NT2/D1 (cell line): ENCODE results near the gene PLXNA1.

Experiments used
- DNase-seq: peaks from one replicate; pipeline ENCODE4 v3.0.0-alpha.2; 2011; ENCODE audit warnings: low read depth, low spot score
- H3K27me3 ChIP-seq: 2 replicates; pipeline ENCODE4 v1.6.0; 2011; ENCODE audit warnings: mild to moderate bottlenecking; ENCODE audit not compliant: insufficient read length, insufficient read depth
- H3K36me3 ChIP-seq: 2 replicates; pipeline ENCODE4 v1.6.1; 2011; ENCODE audit warnings: mild to moderate bottlenecking, low read length, mixed read lengths; ENCODE audit not compliant: insufficient read depth, insufficient read length
- H3K4me1 ChIP-seq: 2 replicates; pipeline ENCODE4 v1.5.1; 2011; ENCODE audit not compliant: insufficient read depth, insufficient read length
- H3K4me3 ChIP-seq: 2 replicates; pipeline ENCODE4 v1.5.1; 2011; ENCODE audit warnings: low read depth; ENCODE audit not compliant: insufficient read length
- H3K9ac ChIP-seq: 2 replicates; pipeline ENCODE4 v1.6.0; 2011; ENCODE audit warnings: low read depth; ENCODE audit not compliant: insufficient read length
- H3K9me3 ChIP-seq: 2 replicates; pipeline ENCODE4 v1.5.1; 2011; ENCODE audit warnings: mild to moderate bottlenecking, low read length; ENCODE audit not compliant: insufficient read depth
- SUZ12 ChIP-seq: IDR thresholded peaks from 2 replicates; pipeline ENCODE4 v1.6.1; 2011; ENCODE audit not compliant: insufficient read length, insufficient read depth; ENCODE audit errors: extremely low read depth
- YY1 ChIP-seq: IDR thresholded peaks from 2 replicates; pipeline ENCODE4 v1.6.1; 2011; ENCODE audit not compliant: insufficient read length, insufficient read depth
- ZNF274 ChIP-seq: IDR thresholded peaks from 2 replicates; pipeline ENCODE4 v1.6.1; 2011; ENCODE audit warnings: mild to moderate bottlenecking, low read depth, low read length

The PLXNA1 gene

DNA sequence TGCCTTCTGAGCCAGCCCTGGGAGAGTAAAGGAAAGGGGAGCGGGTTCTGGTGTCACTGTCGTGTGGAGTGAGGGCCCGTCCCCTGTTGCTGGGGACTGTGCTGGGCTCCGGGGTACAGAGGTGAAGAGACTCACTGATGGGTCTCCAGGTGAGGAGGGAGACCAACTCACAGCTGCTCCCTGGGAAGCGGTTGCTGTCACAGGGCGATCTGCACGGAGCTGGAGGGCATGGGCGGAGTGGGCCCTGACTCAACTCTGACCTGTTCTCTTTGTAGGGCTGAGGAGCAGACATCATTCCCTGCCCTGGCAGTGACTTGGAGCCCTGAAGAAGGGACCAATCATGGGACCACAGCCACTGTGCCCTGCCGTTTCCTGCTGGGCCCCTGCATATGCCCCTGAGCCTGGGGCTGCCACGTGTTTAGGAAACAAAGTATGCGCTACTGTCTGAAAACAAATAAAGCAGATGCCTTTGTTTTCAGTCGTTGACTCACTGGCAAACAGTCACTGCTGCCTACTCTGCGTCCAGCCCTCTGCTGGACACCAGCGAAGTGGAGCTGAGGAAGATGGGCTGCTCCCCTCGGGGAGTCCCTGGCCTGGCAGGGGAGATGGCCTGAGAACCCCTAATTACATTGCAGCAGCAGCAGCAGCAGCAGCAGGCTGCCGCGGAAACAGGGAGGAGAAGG lies 22.9 kb upstream of the PLXNA1 start:
- no peaks in the 10 kb centered on the region for H3K9me3 ChIP-seq
- H3K4me1 ChIP-seq = peaks cover 16% of the 10 kb centered on the region
- H3K36me3 ChIP-seq = no peaks in the 10 kb centered on the region
- TF ChIP-seq ZNF274 = no peak
- TF ChIP-seq SUZ12 = no peak
- TF ChIP-seq YY1 = no peak
- no peaks in the 10 kb centered on the region for H3K27me3 ChIP-seq
- no peak overlapping the region for H3K4me3 ChIP-seq
- DNase-seq = peak; percentile 47
- H3K9ac ChIP-seq = peak overlapping the region; percentile 52

DNA sequence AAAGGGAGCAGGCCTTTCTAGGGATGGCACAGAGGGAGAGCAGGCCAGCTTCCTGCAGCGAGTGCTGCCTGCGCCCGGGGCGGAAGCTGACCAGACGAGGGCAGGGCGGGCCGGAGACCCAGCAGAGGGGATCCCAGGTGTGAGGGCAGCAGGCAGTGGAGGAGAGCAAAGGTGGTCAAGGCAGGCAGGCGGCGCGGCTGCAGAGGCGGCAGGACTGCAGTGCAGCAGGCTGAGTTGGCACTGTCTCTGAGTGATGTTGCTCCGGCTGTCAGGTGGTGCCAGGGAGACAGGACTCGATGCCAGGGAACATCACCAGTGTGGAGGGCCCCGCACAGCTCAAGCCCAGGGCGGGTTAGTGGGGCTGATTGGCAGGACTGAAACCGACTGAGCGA lies 22.3 kb upstream of the PLXNA1 start:
- TF ChIP-seq SUZ12 = no peak
- no peak for TF ChIP-seq YY1
- DNase-seq = no peak
- Histone ChIP-seq H3K4me3 (no peak overlapping the region), H3K9me3 (no peaks in the 10 kb centered on the region), H3K27me3 (no peaks in the 10 kb centered on the region), H3K36me3 (no peaks in the 10 kb centered on the region), H3K9ac (peak overlapping the region; percentile 52), H3K4me1 (peaks cover 16% of the 10 kb centered on the region)

DNA sequence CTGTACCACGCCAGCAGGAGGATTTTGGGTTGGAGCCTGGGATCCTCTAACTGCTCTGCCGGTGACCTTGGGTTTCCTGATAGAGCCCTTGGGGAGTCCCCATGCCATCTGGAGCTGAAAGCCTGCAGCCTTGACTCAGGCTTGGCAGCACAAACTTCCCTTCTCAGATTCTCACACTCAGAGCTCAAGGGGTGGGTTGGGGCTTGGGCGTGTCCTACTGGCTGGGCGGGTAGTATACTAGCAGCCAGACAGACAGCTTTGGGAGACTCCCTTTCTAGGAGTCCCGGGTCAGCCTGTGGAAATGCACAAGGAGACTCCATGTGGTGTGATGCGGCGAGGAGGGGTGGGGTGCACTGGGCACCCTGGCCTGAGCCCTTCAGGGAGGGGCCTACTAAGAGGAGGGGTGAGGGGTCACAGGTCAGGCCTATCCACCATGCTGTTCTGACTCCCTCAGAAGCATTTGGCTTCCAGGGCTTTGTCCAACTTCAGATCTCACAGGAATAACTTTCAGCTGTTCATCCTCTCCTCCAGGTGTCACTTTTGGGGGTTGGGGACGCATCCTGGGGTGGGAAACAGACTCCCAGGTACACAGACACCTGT lies 21.6 kb upstream of the PLXNA1 start:
- no peak for TF ChIP-seq ZNF274
- TF ChIP-seq SUZ12 = no peak
- no peak for TF ChIP-seq YY1
- H3K36me3 ChIP-seq = no peaks in the 10 kb centered on the region
- H3K9ac ChIP-seq = no peak overlapping the region
- H3K27me3 ChIP-seq = no peaks in the 10 kb centered on the region
- no peaks in the 10 kb centered on the region for H3K9me3 ChIP-seq
- peaks cover 14% of the 10 kb centered on the region for H3K4me1 ChIP-seq
- no peak overlapping the region for H3K4me3 ChIP-seq
- DNase-seq = no peak

DNA sequence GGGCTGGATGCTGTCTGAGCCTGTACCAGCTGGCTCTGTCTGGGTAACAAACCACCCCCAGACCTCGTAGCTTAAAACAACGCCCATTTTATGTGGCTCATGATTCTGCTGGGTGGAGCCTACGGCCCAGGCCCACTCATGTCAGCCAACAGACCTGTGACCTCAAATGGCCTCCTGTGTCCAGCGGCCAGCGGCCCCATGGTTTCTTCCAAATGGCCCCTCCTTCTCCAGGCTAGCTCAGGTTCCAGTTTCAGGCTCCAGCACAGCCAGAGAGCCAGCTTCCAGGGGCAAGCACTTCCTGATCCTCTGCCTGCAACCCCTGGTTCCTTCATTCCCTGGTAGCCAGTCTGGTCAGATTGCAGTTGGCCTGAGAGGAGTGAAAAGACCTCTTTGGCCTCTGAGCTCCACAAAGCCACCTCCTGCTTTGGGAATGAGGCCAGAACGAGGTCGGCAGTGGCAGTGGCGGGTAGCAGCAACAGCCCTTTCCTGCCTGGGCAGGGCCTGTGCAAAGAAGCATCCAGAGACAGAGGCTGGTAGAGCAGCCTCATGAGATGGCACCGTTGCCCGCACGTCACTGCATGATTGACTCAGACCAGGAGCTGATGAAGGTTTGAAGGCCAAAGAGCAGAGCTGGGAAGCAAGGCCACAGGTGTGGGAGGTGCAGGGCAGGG lies 21.0 kb upstream of the PLXNA1 start:
- Histone ChIP-seq H3K9me3 (no peaks in the 10 kb centered on the region), H3K4me1 (peaks cover 17% of the 10 kb centered on the region), H3K36me3 (no peaks in the 10 kb centered on the region), H3K9ac (no peak overlapping the region), H3K27me3 (no peaks in the 10 kb centered on the region), H3K4me3 (no peak overlapping the region)
- TF ChIP-seq ZNF274 = no peak
- no peak for TF ChIP-seq YY1
- no peak for TF ChIP-seq SUZ12
- no peak for DNase-seq

DNA sequence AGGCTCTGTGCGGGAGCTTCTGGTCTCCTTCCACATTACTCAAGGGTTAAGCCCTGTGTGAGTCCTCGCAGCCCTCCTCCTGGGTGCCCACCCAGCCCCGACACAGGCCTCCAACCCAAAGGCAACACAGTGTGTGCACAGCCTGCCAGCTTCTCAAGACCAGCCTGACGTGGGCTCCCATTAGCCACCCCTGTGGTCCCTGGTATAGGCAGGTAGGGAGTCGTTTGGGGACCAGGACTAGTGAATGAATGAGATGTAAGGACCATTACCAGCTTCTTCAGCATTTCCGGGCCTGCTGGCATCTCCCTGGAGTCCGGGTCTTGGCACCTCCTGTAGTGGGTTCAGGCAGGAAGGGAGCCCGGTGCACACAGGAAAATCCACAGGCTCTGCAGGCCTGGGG lies 20.2 kb upstream of the PLXNA1 start:
- Histone ChIP-seq H3K9ac (no peak overlapping the region), H3K4me3 (no peak overlapping the region), H3K36me3 (no peaks in the 10 kb centered on the region), H3K27me3 (no peaks in the 10 kb centered on the region), H3K9me3 (no peaks in the 10 kb centered on the region), H3K4me1 (peaks cover 17% of the 10 kb centered on the region)
- DNase-seq = no peak
- TF ChIP-seq YY1 = no peak
- no peak for TF ChIP-seq SUZ12
- TF ChIP-seq ZNF274 = no peak

DNA sequence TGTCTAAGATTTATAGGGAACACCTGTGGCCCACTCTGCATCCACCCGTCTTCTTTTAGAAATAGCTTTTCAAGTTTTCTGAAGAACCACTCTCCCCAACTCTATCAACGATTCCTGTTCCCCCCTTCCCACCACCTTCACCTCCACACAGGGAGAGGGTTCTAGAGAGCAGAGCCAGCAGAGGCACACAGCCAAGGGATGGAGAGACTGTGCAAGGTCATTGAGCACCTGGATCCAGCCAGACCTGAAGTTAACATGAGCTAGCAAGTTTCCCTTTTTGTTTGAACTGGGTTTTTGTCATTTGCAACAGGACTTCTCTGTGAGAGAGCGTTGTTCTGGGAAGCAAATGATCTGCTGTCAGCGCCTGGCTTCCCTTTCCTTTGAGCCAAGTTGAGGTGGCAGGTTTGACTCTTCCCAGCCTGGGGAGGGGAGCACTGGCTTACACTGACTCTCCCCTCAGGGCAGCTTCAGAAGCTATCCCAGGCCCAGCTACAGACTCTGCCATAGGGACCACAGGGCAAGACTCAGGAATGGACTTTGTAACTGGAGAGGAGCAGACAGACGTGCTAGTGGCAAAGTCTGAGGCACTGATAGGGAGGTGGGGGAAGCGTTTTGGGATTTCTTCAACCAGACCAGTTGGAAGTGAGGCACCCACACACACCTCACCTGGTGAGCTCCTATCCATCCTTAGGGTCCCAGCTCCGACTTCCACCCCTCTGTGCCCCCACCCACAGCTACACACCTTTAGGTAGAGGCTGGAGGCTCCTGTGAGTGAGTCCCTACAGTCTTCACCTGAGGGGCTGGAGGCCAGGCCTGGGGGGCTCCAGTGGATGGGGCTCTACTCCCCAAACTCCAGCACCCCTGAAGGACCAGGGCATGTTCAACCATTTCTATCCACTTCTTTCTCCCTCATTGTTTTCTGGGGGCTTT lies 19.4 kb upstream of the PLXNA1 start:
- Histone ChIP-seq H3K4me3 (no peak overlapping the region), H3K9ac (no peak overlapping the region), H3K36me3 (no peaks in the 10 kb centered on the region), H3K9me3 (no peaks in the 10 kb centered on the region), H3K27me3 (no peaks in the 10 kb centered on the region), H3K4me1 (peaks cover 20% of the 10 kb centered on the region)
- TF ChIP-seq SUZ12 (no peak), YY1 (no peak), ZNF274 (no peak)
- DNase-seq = no peak

DNA sequence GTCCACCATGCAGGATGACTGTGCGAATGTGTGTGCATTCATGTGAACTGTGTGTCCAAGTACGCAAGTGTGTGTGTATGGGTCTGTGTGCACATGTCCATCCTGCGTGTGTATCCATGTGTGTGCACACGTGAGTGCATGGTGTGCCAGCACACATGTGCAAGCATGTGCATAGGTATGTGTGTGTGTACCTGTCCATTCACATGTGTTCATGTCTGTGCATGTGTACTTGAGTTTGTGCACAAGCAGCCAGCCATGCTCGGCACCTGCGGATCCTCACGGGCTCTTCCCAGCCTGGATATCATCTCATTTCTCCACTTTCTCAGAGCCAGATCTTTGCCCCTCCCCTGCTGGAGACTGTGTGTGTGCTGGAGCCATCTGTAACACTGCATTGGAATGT lies 18.7 kb upstream of the PLXNA1 start:
- no peaks in the 10 kb centered on the region for H3K36me3 ChIP-seq
- TF ChIP-seq YY1 = no peak
- no peak for TF ChIP-seq ZNF274
- TF ChIP-seq SUZ12 = no peak
- no peak for DNase-seq
- H3K4me1 ChIP-seq = peaks cover 27% of the 10 kb centered on the region
- H3K27me3 ChIP-seq = no peaks in the 10 kb centered on the region
- no peak overlapping the region for H3K9ac ChIP-seq
- H3K4me3 ChIP-seq = no peak overlapping the region
- H3K9me3 ChIP-seq = no peaks in the 10 kb centered on the region
